Mesothelial cell of epicardium (in vitro differentiated cells): Measurements from ENCODE around the gene SMURF2. TPM values are rescaled to one million over a fixed set of nuclear protein-coding genes. Genes with fewer than 3 reads are reported as not detected.

Experiments
- DNase-seq, 2 experiments: peaks; one replicate each; pipeline ENCODE4 v3.0.0; 2021; ENCODE audit warnings: low spot score in 2 of 2; ENCODE audit not compliant: unreplicated experiment in 2 of 2
- H3K27ac Mint-ChIP-seq: 2 replicates; pipeline ENCODE4 v1.8.0; 2021; ENCODE audit warnings: mixed read lengths
- H3K27me3 Mint-ChIP-seq: 2 replicates; pipeline ENCODE4 v1.8.0; 2021; ENCODE audit warnings: low read depth, mixed read lengths
- H3K36me3 Mint-ChIP-seq: 2 replicates; pipeline ENCODE4 v1.8.0; 2021; ENCODE audit warnings: mixed read lengths
- H3K4me1 Mint-ChIP-seq: 2 replicates; pipeline ENCODE4 v1.8.0; 2021; ENCODE audit warnings: mixed read lengths
- H3K4me3 Mint-ChIP-seq: 2 replicates; pipeline ENCODE4 v1.8.0; 2021; ENCODE audit warnings: mild to moderate bottlenecking, moderate library complexity, mixed read lengths
- H3K9me3 Mint-ChIP-seq: 2 replicates; pipeline ENCODE4 v1.8.0; 2021; ENCODE audit warnings: mixed read lengths
- total RNA-seq: library from RNA; stranded (reverse); gene quantifications from 3 replicates; pipeline ENCODE4 v1.2.1, GENCODE V29; 2021
- TF ChIP-seq, protein P1 (sequence below): fragments of 200-600 bp; sonication (generic); IDR thresholded peaks from one replicate; pipeline ENCODE4 v1.5.0; 2021; ENCODE audit warnings: antibody characterized with exemption; ENCODE audit not compliant: unreplicated experiment

The SMURF2 gene
- total RNA-seq, 1 donor from 2014 or later: 41.2 TPM

DNA sequence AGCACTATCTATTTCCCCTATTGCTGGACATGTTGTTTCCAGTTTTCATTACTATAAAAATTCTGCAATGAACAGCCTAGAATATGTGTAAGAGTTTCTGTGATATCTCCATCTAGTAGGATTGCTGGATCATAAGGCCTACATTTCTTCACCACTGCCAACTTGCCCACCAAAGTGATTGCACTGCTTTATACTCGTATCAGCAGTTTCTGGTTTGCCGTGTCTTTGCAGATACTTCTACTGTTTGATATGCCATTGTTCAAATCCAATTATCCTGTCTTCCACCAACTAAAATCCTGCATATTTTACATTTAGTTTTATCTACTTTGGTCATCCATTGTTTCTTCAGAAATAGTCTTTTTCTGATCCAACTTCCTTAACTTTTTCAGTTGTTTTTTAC is 134.2 kb downstream of the SMURF2 start:
- H3K27ac Mint-ChIP-seq: no peak overlapping the region
- H3K36me3 Mint-ChIP-seq: peaks cover 49% of the 10 kb centered on the region
- H3K4me3 Mint-ChIP-seq: no peak overlapping the region
- no peaks in the 10 kb centered on the region for H3K27me3 Mint-ChIP-seq
- no peaks in the 10 kb centered on the region for H3K9me3 Mint-ChIP-seq
- no peak for DNase-seq
- TF ChIP-seq, protein P1, sequence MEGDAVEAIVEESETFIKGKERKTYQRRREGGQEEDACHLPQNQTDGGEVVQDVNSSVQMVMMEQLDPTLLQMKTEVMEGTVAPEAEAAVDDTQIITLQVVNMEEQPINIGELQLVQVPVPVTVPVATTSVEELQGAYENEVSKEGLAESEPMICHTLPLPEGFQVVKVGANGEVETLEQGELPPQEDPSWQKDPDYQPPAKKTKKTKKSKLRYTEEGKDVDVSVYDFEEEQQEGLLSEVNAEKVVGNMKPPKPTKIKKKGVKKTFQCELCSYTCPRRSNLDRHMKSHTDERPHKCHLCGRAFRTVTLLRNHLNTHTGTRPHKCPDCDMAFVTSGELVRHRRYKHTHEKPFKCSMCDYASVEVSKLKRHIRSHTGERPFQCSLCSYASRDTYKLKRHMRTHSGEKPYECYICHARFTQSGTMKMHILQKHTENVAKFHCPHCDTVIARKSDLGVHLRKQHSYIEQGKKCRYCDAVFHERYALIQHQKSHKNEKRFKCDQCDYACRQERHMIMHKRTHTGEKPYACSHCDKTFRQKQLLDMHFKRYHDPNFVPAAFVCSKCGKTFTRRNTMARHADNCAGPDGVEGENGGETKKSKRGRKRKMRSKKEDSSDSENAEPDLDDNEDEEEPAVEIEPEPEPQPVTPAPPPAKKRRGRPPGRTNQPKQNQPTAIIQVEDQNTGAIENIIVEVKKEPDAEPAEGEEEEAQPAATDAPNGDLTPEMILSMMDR: no peak
- H3K4me1 Mint-ChIP-seq: no peaks in the 10 kb centered on the region

DNA sequence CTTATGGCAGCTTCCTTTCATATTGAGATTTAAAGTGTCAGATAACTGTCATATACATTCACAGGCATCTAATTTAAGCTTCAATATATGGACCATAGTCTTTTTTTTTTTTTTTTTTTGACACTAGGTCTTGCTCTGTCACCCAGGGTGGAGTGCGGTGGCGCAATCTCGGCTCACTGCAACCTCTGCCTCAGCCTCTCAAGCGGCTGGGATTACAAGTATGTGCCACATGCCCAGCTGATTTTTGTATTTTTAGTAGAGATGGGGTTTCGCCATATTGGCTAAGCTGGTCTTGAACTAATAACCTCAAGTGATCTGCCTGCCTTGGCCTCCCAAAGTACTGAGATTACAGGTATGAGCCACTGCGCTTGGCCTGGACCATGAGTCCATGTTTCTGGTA is 141.7 kb downstream of the SMURF2 start:
- Mint-ChIP-seq H3K27me3 (no peaks in the 10 kb centered on the region), H3K27ac (no peak overlapping the region), H3K4me1 (no peaks in the 10 kb centered on the region), H3K9me3 (no peaks in the 10 kb centered on the region), H3K36me3 (peaks cover 44% of the 10 kb centered on the region), H3K4me3 (no peak overlapping the region)
- DNase-seq: no peak
- TF ChIP-seq, protein P1: no peak

DNA sequence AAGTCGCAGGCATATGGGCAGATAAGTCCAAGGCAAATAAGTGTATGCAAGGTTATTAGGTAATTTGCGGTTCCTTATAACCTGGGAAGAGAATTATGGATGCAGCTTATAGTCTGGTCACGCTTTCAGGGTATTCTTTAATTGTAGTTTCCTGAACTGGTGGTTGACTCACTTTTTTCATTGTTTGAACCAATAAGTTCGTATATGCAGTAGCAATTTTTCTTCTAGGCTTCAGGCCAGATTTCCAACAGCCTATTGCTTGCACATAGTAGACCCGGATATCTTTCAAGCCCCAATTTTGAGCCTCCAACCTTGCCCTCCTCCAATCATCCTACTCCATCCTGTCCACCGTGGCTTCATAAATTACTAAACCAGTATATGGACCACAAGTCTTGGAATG is 142.5 kb downstream of the SMURF2 start:
- Mint-ChIP-seq H3K9me3 (no peaks in the 10 kb centered on the region), H3K36me3 (peaks cover 47% of the 10 kb centered on the region), H3K27me3 (no peaks in the 10 kb centered on the region), H3K27ac (no peak overlapping the region), H3K4me3 (no peak overlapping the region), H3K4me1 (no peaks in the 10 kb centered on the region)
- no peak for DNase-seq
- TF ChIP-seq, protein P1: no peak

DNA sequence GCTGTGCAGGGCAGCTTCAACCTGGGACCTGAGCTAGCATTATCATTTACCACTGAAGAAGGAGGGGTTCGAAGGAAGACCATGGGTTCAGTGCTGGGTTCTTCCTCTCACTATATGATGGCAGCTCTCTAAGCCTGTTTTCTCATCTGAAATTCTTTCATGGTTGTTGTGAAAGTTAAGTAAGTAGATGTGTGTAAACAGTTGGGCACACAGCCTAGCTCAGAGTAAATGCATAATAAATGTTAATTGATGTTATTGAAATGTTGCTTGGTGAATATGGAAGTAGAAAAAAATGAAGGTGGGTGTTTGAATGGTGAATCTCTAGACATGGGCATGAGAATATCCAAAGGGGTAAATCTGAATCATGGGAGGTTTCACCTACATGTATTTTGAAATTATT is 146.3 kb downstream of the SMURF2 start:
- no peaks in the 10 kb centered on the region for H3K9me3 Mint-ChIP-seq
- H3K4me3 Mint-ChIP-seq: no peak overlapping the region
- H3K27ac Mint-ChIP-seq: no peak overlapping the region
- H3K27me3 Mint-ChIP-seq: no peaks in the 10 kb centered on the region
- no peaks in the 10 kb centered on the region for H3K4me1 Mint-ChIP-seq
- peaks cover 51% of the 10 kb centered on the region for H3K36me3 Mint-ChIP-seq
- TF ChIP-seq, protein P1: no peak
- DNase-seq: no peak

DNA sequence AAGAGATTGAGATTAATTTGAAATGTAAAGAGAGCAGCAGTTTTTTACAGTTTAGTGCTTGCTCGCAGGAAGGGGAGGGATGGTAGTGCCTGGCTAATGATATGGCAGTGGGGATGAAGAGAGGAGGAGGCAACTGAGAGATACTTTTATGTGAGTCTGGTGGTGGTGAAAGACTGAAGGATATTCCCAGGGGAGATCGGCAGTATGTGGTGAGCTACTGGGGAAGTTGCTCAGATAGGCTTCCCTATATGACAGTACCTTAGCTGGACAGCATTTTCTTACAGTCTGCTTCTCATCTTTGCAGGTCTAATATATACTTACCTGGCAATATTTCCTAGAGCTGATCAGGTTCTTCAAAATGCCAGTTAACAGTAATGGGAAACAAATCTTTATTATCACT is 146.7 kb downstream of the SMURF2 start:
- DNase-seq: no peak
- peak overlapping the region; percentile 34 for H3K27ac Mint-ChIP-seq
- TF ChIP-seq, protein P1: no peak
- no peaks in the 10 kb centered on the region for H3K9me3 Mint-ChIP-seq
- H3K36me3 Mint-ChIP-seq: peaks cover 53% of the 10 kb centered on the region
- H3K27me3 Mint-ChIP-seq: no peaks in the 10 kb centered on the region
- no peak overlapping the region for H3K4me3 Mint-ChIP-seq
- H3K4me1 Mint-ChIP-seq: no peaks in the 10 kb centered on the region

DNA sequence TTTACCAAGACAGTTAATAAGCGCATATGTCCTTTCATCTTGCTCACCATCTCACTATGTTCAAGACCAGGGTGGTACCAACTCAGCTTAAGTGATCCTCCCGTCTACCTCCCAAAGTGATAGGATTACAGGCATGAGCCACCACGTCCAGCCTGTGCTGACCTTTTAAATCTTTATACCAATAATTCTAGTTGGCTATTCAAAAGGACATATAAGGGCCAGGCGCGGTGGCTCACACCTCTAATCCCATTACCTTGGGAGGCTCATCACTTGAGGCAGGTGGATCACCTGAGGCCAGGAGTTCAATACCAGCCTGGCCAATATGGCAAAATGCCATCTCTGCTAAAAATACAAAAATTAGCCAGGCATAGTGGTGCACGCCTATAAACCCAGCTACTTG is 152.9 kb downstream of the SMURF2 start:
- DNase-seq: no peak
- H3K4me1 Mint-ChIP-seq: peaks cover 22% of the 10 kb centered on the region
- H3K4me3 Mint-ChIP-seq: no peak overlapping the region
- TF ChIP-seq, protein P1: no peak
- H3K27ac Mint-ChIP-seq: no peak overlapping the region
- no peaks in the 10 kb centered on the region for H3K9me3 Mint-ChIP-seq
- H3K36me3 Mint-ChIP-seq: peaks cover 32% of the 10 kb centered on the region
- H3K27me3 Mint-ChIP-seq: no peaks in the 10 kb centered on the region
